ENCODE data around the gene AP5S1.

- TF ChIP-seq POLR2A (IDR thresholded peaks at IDR 0.05; ENCODE audit: low read length) (no peak), GATA1 (IDR thresholded peaks at IDR 0.05; ENCODE audit: low read depth, low read length) (no peak)
These were observed 16.5 kb upstream of the AP5S1 start for GRCh38 chr20:3803854-3804253.

All from erythroblast (primary cell).